Panc1 (cell line): Measurements from ENCODE around the gene PNO1. TPM values are rescaled to one million over a fixed set of nuclear protein-coding genes. Genes with fewer than 3 reads are reported as not detected.

Experiments used
- ATAC-seq: fragments of 200-7000 bp; cut with Tn5 transposase; 2 replicates; pipeline ENCODE4 v1.9.1; 2020; ENCODE audit warnings: mild to moderate bottlenecking, moderate library complexity
- BruUV-seq: library from RNA; stranded (reverse); fragments of 400-500 nt; replicated peaks from 2 replicates; lab custom pipeline; 2021; lab: Mats Ljungman, UMichigan
- CTCF ChIA-PET: fragments of 300-600 bp; sonication (Branson Sonifier 250); formaldehyde crosslinking; loops from one replicate; lab custom pipeline; 2022; ENCODE audit warnings: antibody characterized with exemption; lab: Charles Lee
- POLR2A ChIA-PET: fragments of 300-600 bp; sonication (Branson Sonifier 250); formaldehyde crosslinking; loops from one replicate; lab custom pipeline; 2022; ENCODE audit warnings: antibody characterized with exemption; lab: Charles Lee
- DNase-seq: peaks from one replicate; pipeline ENCODE4 v3.0.0-alpha.2; 2010; ENCODE audit warnings: low read depth, low spot score
- H3K27ac ChIP-seq: 2 replicates; pipeline ENCODE4 v1.5.1; 2011; ENCODE audit warnings: mild to moderate bottlenecking, low read length, inconsistent platforms
- H3K27me3 ChIP-seq: fragments of 200-500 bp; sonication (Bioruptor generic); 2 replicates; pipeline ENCODE4 v1.6.0; 2014; ENCODE audit warnings: low read length, inconsistent platforms; ENCODE audit not compliant: control insufficient read depth, insufficient read depth
- H3K36me3 ChIP-seq: fragments of 200-500 bp; sonication (Bioruptor generic); 2 replicates; pipeline ENCODE4 v1.5.1; 2014; ENCODE audit warnings: inconsistent platforms, mild to moderate bottlenecking, low read length, moderate library complexity; ENCODE audit not compliant: control insufficient read depth, insufficient read depth
- H3K4me1 ChIP-seq: 2 replicates; pipeline ENCODE4 v1.5.1; 2011; ENCODE audit warnings: inconsistent platforms, mild to moderate bottlenecking, low read length, moderate library complexity; ENCODE audit not compliant: control insufficient read depth, insufficient read depth
- H3K4me3 ChIP-seq, 2 experiments: 2 replicates each; pipeline ENCODE4 v1.5.1; 2011 to 2012; ENCODE audit warnings: low read depth in 2 of 2, low read length in 2 of 2, mild to moderate bottlenecking in 2 of 2, inconsistent platforms in 1 of 2, moderate library complexity in 1 of 2
- H3K9me3 ChIP-seq: fragments of 200-500 bp; sonication (Bioruptor generic); 2 replicates; pipeline ENCODE4 v1.5.1; 2014; ENCODE audit warnings: low read depth, mild to moderate bottlenecking, inconsistent platforms, low read length, moderate library complexity; ENCODE audit not compliant: control insufficient read depth, insufficient read depth
- CTCF ChIP-seq: fragments of 450-650 bp; IDR thresholded peaks from 2 replicates; pipeline ENCODE4 v1.5.1; 2017; ENCODE audit warnings: mild to moderate bottlenecking
- POLR2AphosphoS5 ChIP-seq: IDR thresholded peaks from 2 replicates; pipeline ENCODE4 v1.6.1; 2012; ENCODE audit warnings: mild to moderate bottlenecking, low read depth, low read length, moderate library complexity
- REST ChIP-seq, 2 experiments: IDR thresholded peaks; 2 replicates each; pipeline ENCODE4 v1.6.1; 2011 to 2012; ENCODE audit warnings: low read depth in 2 of 2, control low read depth in 1 of 2, low read length in 1 of 2, mild to moderate bottlenecking in 1 of 2, moderate library complexity in 1 of 2; ENCODE audit not compliant: insufficient read depth in 1 of 2
- SIN3A ChIP-seq: IDR thresholded peaks from 2 replicates; pipeline ENCODE4 v1.6.1; 2012; ENCODE audit warnings: low read depth, mild to moderate bottlenecking, low read length, moderate library complexity, borderline replicate concordance; ENCODE audit not compliant: insufficient read depth
- TCF7L2 ChIP-seq: IDR thresholded peaks from 2 replicates; pipeline ENCODE4 v1.6.1; 2011; ENCODE audit warnings: mild to moderate bottlenecking, low read depth, low read length, inconsistent platforms
- in situ Hi-C: cut with HindIII; loops from 2 replicates; pipeline ENCODE4 v1.10.0; 2016; ENCODE audit warnings: low sequenced_read_pairs, low pct_unique_long_range_greater_than_20kb
- intact Hi-C: fragments of 100-400 bp; cut with micrococcal nuclease; formaldehyde crosslinking; loops from one replicate; pipeline ENCODE4 v1.10.0; 2022; ENCODE audit not compliant: unreplicated experiment
- total RNA-seq: library from RNA; stranded (reverse); gene quantifications from one replicate; pipeline ENCODE4 v1.2.1, GENCODE V29; 2021; ENCODE audit not compliant: unreplicated experiment

The PNO1 gene
- total RNA-seq, 1 experiment from 2014 or later = 37.7 TPM

GRCh38 chr2:68216454-68217310, 59.0 kb downstream of the PNO1 start:
- no TSS peak for BruUV-seq

GRCh38 chr2:68217729-68218128, 60.0 kb downstream of the PNO1 start:
- CTCF ChIA-PET = no interaction called here
- H3K9me3 ChIP-seq = no peaks in the 10 kb centered on the region
- no peak overlapping the region for H3K4me3 ChIP-seq
- peaks cover 20% of the 10 kb centered on the region for H3K4me1 ChIP-seq
- intact Hi-C loops (no loop called here), in situ Hi-C loops (no loop called here)
- no peaks in the 10 kb centered on the region for H3K36me3 ChIP-seq
- ATAC-seq = no peak
- POLR2A ChIA-PET = no interaction called here
- H3K27ac ChIP-seq = no peak overlapping the region
- TF ChIP-seq TCF7L2 (no peak), POLR2AphosphoS5 (no peak), REST (IDR thresholded peaks at IDR 0.05; ENCODE audit: insufficient read depth in 1 of 2, low read depth in 2 of 2, low read length in 1 of 2) (no peak), SIN3A (no peak), CTCF (no peak)
- H3K27me3 ChIP-seq = no peaks in the 10 kb centered on the region
- BruUV-seq = no TSS peak
- DNase-seq = no peak

More at GRCh38 chr2:68216454-68217310, 59.0 kb downstream of the PNO1 start:
- in situ Hi-C loops = no loop called here
- ATAC-seq (no peak), DNase-seq (no peak)
- H3K9me3 ChIP-seq = no peaks in the 10 kb centered on the region
- no peaks in the 10 kb centered on the region for H3K36me3 ChIP-seq
- TF ChIP-seq POLR2AphosphoS5 = no peak
- TF ChIP-seq SIN3A = no peak
- no peak for TF ChIP-seq TCF7L2
- no peak for TF ChIP-seq CTCF
- no peak for TF ChIP-seq REST (IDR thresholded peaks at IDR 0.05; ENCODE audit: insufficient read depth in 1 of 2, low read depth in 2 of 2, low read length in 1 of 2)
- intact Hi-C loops = no loop called here
- H3K27me3 ChIP-seq = no peaks in the 10 kb centered on the region
- no peak overlapping the region for H3K27ac ChIP-seq
- ChIA-PET POLR2A (no interaction called here), CTCF (no interaction called here)
- H3K4me3 ChIP-seq = no peak overlapping the region
- peaks cover 13% of the 10 kb centered on the region; the same call in 1 of the 2 replicates for H3K4me1 ChIP-seq
